ENCODE results near the gene MLLT3.

DNA sequence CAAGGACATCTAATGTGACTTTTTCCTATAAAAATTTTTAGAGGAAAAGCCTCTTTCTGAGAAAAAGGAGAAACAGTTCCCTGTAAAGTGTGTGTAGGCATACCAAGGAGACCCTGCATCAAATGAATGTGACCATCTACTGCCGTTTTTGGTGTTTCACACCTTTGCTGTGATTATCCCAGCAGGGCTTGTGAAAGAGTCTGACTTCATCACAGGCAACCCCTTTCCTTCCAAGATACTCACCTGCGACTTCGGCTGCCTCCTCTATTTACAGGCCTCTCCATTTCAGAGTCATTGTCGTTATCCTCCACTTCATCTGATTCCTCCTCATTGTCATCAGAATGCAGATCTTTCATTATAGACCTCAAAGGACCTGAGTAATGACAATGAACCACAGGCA lies 259.1 kb downstream of the MLLT3 start:
- TF ChIP-seq, protein P1, sequence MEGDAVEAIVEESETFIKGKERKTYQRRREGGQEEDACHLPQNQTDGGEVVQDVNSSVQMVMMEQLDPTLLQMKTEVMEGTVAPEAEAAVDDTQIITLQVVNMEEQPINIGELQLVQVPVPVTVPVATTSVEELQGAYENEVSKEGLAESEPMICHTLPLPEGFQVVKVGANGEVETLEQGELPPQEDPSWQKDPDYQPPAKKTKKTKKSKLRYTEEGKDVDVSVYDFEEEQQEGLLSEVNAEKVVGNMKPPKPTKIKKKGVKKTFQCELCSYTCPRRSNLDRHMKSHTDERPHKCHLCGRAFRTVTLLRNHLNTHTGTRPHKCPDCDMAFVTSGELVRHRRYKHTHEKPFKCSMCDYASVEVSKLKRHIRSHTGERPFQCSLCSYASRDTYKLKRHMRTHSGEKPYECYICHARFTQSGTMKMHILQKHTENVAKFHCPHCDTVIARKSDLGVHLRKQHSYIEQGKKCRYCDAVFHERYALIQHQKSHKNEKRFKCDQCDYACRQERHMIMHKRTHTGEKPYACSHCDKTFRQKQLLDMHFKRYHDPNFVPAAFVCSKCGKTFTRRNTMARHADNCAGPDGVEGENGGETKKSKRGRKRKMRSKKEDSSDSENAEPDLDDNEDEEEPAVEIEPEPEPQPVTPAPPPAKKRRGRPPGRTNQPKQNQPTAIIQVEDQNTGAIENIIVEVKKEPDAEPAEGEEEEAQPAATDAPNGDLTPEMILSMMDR (IDR thresholded peaks at IDR 0.05), result no peak
- TF ChIP-seq POLR2A (IDR thresholded peaks at IDR 0.05), result no peak

All from body of pancreas (tissue), 4 donors.